IMR-90 (cell line): ENCODE measurements around the gene SLC17A5. TPM values are rescaled to one million over a fixed set of nuclear protein-coding genes. Genes with fewer than 3 reads are reported as not detected.
A peak's percentile ranks its signal among the peaks of the same experiment; 100 is the strongest.

Experiments used
- ATAC-seq: fragments of 200-7000 bp; cut with Tn5 transposase; 2 replicates; pipeline ENCODE4 v1.9.1; 2020; ENCODE audit warnings: low read depth, mild to moderate bottlenecking, moderate library complexity
- BruUV-seq: library from RNA; stranded (reverse); fragments of 400-500 nt; replicated peaks from 2 replicates; lab custom pipeline; 2021; lab: Mats Ljungman, UMichigan
- CTCF ChIA-PET: fragments of 300-600 bp; formaldehyde crosslinking; extraction: SDS; loops from one replicate; lab custom pipeline; 2021; ENCODE audit warnings: antibody characterized with exemption; lab: Yijun Ruan, JAX
- POLR2A ChIA-PET: fragments of 300-600 bp; sonication (Branson Sonifier 250); formaldehyde crosslinking; loops from one replicate; lab custom pipeline; 2022; ENCODE audit warnings: antibody characterized with exemption; ENCODE audit not compliant: unreplicated experiment; lab: Charles Lee
- DNase-seq: peaks from one replicate; pipeline ENCODE4 v3.0.0; 2013
- H2AFZ ChIP-seq: replicated peaks from 2 replicates; pipeline ENCODE3; 2013; ENCODE audit warnings: low read length, mild to moderate bottlenecking; ENCODE audit not compliant: poor library complexity
- H2AK5ac ChIP-seq: 2 replicates; pipeline ENCODE4 v1.6.1; 2013; ENCODE audit warnings: low read depth, low read length, inconsistent platforms
- H2AK9ac ChIP-seq: replicated peaks from 2 replicates; pipeline ENCODE3; 2013; ENCODE audit warnings: mild to moderate bottlenecking, low read depth, low read length, moderate library complexity; ENCODE audit not compliant: poor library complexity
- H2BK120ac ChIP-seq: 2 replicates; pipeline ENCODE4 v1.6.1; 2013; ENCODE audit warnings: low read depth, low read length, inconsistent platforms
- H2BK15ac ChIP-seq: 3 replicates; pipeline ENCODE4 v1.6.1; 2013; ENCODE audit warnings: low read depth, low read length, inconsistent platforms
- H2BK20ac ChIP-seq: 2 replicates; pipeline ENCODE4 v1.6.1; 2013; ENCODE audit warnings: low read depth, mild to moderate bottlenecking, inconsistent platforms, low read length, moderate library complexity
- H2BK5ac ChIP-seq: 2 replicates; pipeline ENCODE4 v1.6.1; 2013; ENCODE audit warnings: mild to moderate bottlenecking, low read depth, low read length, inconsistent platforms; ENCODE audit not compliant: poor library complexity, severe bottlenecking
- H3K14ac ChIP-seq: replicated peaks from 2 replicates; pipeline ENCODE4 v1.6.1; 2013; ENCODE audit warnings: low read depth, low read length, inconsistent platforms
- H3K18ac ChIP-seq: 2 replicates; pipeline ENCODE4 v1.6.1; 2013; ENCODE audit warnings: low read depth, low read length, control low read depth
- H3K23ac ChIP-seq: 2 replicates; pipeline ENCODE4 v1.6.1; 2013; ENCODE audit warnings: low read depth, low read length, inconsistent platforms
- H3K27ac ChIP-seq: 2 replicates; pipeline ENCODE4 v1.5.1; 2013; ENCODE audit warnings: mild to moderate bottlenecking, control low read depth, low read length; ENCODE audit not compliant: insufficient read depth
- H3K27me3 ChIP-seq: 2 replicates; pipeline ENCODE4 v1.6.1; 2013; ENCODE audit warnings: low read length; ENCODE audit not compliant: control insufficient read depth, insufficient read depth
- H3K36me3 ChIP-seq: 2 replicates; pipeline ENCODE4 v1.6.1; 2013; ENCODE audit warnings: low read length, mixed read lengths; ENCODE audit not compliant: control insufficient read depth, insufficient read depth
- H3K4ac ChIP-seq: 2 replicates; pipeline ENCODE4 v1.6.1; 2013; ENCODE audit warnings: low read depth, low read length, inconsistent platforms
- H3K4me1 ChIP-seq: 2 replicates; pipeline ENCODE4 v1.6.1; 2013; ENCODE audit warnings: low read length, mixed read lengths; ENCODE audit not compliant: control insufficient read depth, insufficient read depth
- H3K4me2 ChIP-seq: 2 replicates; pipeline ENCODE4 v1.6.1; 2013; ENCODE audit warnings: low read depth, mild to moderate bottlenecking, control low read depth, low read length, moderate library complexity
- H3K4me3 ChIP-seq: 2 replicates; pipeline ENCODE4 v1.5.1; 2013; ENCODE audit warnings: low read depth, mild to moderate bottlenecking, control low read depth, low read length, moderate library complexity; ENCODE audit not compliant: insufficient read depth
- H3K56ac ChIP-seq: 2 replicates; pipeline ENCODE4 v1.6.1; 2013; ENCODE audit warnings: low read length, inconsistent platforms; ENCODE audit not compliant: insufficient read depth; ENCODE audit errors: extremely low read depth
- H3K79me1 ChIP-seq, 2 experiments: 2 replicates each; pipeline ENCODE4 v1.6.1; 2013; ENCODE audit warnings: low read length in 2 of 2, inconsistent platforms in 1 of 2, low read depth in 1 of 2
- H3K9ac ChIP-seq: 2 replicates; pipeline ENCODE4 v1.6.1; 2013; ENCODE audit warnings: low read depth, low read length, control low read depth
- H3K9me1 ChIP-seq: 2 replicates; pipeline ENCODE4 v1.6.1; 2013; ENCODE audit warnings: low read length, inconsistent platforms; ENCODE audit not compliant: insufficient read depth
- H3K9me3 ChIP-seq: 2 replicates; pipeline ENCODE4 v1.6.1; 2013; ENCODE audit warnings: low read length; ENCODE audit not compliant: control insufficient read depth, insufficient read depth
- H4K20me1 ChIP-seq: 2 replicates; pipeline ENCODE4 v1.6.1; 2013; ENCODE audit warnings: low read length, inconsistent platforms; ENCODE audit not compliant: insufficient read depth
- H4K5ac ChIP-seq: 2 replicates; pipeline ENCODE4 v1.6.1; 2013; ENCODE audit warnings: mild to moderate bottlenecking, low read depth, low read length, control low read depth
- H4K8ac ChIP-seq, 2 experiments: 2 replicates each; pipeline ENCODE4 v1.6.1; 2013; ENCODE audit warnings: low read depth in 2 of 2, low read length in 2 of 2, control low read depth in 1 of 2, inconsistent platforms in 1 of 2
- H4K91ac ChIP-seq: 2 replicates; pipeline ENCODE4 v1.6.1; 2013; ENCODE audit warnings: low read depth, low read length, inconsistent platforms; ENCODE audit not compliant: insufficient read depth
- BHLHE40 ChIP-seq: fragments of 150-350 bp; IDR thresholded peaks from 2 replicates; pipeline ENCODE4 v1.6.1; 2016; ENCODE audit warnings: mild to moderate bottlenecking, low read depth, low read length
- CEBPB ChIP-seq: IDR thresholded peaks from 2 replicates; pipeline ENCODE4 v1.6.1; 2012; ENCODE audit warnings: low read depth, low read length, improper control_type of control experiment
- MAFK ChIP-seq: IDR thresholded peaks from 2 replicates; pipeline ENCODE4 v1.6.1; 2012; ENCODE audit warnings: low read depth, low read length, improper control_type of control experiment
- RAD21 ChIP-seq: IDR thresholded peaks from 2 replicates; pipeline ENCODE4 v1.6.1; 2012; ENCODE audit warnings: low read length, improper control_type of control experiment
- RCOR1 ChIP-seq: IDR thresholded peaks from 2 replicates; pipeline ENCODE4 v1.6.1; 2012; ENCODE audit warnings: mild to moderate bottlenecking, low read length, improper control_type of control experiment; ENCODE audit not compliant: insufficient replicate concordance
- SMC3 ChIP-seq: fragments of 150-350 bp; IDR thresholded peaks from 2 replicates; pipeline ENCODE4 v1.6.1; 2016; ENCODE audit warnings: low read depth, mild to moderate bottlenecking, antibody characterized with exemption, low read length, moderate library complexity
- USF2 ChIP-seq: fragments of 150-350 bp; IDR thresholded peaks from 2 replicates; pipeline ENCODE4 v1.6.1; 2017; ENCODE audit warnings: mild to moderate bottlenecking, antibody characterized with exemption, low read length, low read depth
- WGBS, 2 experiments: methylation state at CpG; one replicate each; pipeline versions ENCODE4 v1.1.5 to v1.1.7; 2013; ENCODE audit warnings: missing lambda C conversion rate in 2 of 2; ENCODE audit not compliant: insufficient read length in 1 of 2; ENCODE audit errors: extremely low coverage in 2 of 2; 5-methylcytosine and 5-hydroxymethylcytosine counted together
- dilution Hi-C: fragments of 300-500 bp; cut with HindIII; formaldehyde crosslinking; loops from one replicate; pipeline ENCODE4 v1.14.3; 2018; ENCODE audit warnings: low sequenced_read_pairs; ENCODE audit not compliant: unreplicated experiment
- in situ Hi-C: fragments of 300-500 bp; cut with MboI; formaldehyde crosslinking; loops from 3 replicates; pipeline ENCODE4 v1.14.3; 2019; ENCODE audit warnings: low sequenced_read_pairs, inconsistent platforms, mixed read lengths
- intact Hi-C: fragments of 100-400 bp; cut with micrococcal nuclease; formaldehyde crosslinking; loops from 2 replicates; pipeline ENCODE4 v1.10.0; 2022
- polyA plus RNA-seq, 3 experiments: library from polyadenylated mRNA; depleted of rRNA; stranded (reverse); fragments of >200 nt; gene quantifications; 2 replicates each; pipeline ENCODE4 v1.2.3, GENCODE V29; 2012; ENCODE audit warnings: low replicate concordance in 1 of 3
- total RNA-seq: library from RNA; depleted of rRNA; stranded (reverse); fragments of >200 nt; gene quantifications from 2 replicates; pipeline ENCODE4 v1.2.3, GENCODE V29; 2012
- TF ChIP-seq, protein P1 (sequence below): conservative IDR thresholded peaks from 2 replicates; pipeline ENCODE4 v1.5.1; 2012; ENCODE audit warnings: mild to moderate bottlenecking, low read depth, low read length, improper control_type of control experiment

The SLC17A5 gene
- total and polyA plus RNA-seq, 2 of the 4 experiments (the other 2 are of a cell fraction), result 20.8 to 27.2 TPM

- TF ChIP-seq SMC3 (peak; percentile 73), RCOR1 (no peak), RAD21 (peak; percentile 71), CEBPB (no peak), USF2 (no peak), BHLHE40 (no peak), MAFK (no peak)
- TF ChIP-seq, protein P1, sequence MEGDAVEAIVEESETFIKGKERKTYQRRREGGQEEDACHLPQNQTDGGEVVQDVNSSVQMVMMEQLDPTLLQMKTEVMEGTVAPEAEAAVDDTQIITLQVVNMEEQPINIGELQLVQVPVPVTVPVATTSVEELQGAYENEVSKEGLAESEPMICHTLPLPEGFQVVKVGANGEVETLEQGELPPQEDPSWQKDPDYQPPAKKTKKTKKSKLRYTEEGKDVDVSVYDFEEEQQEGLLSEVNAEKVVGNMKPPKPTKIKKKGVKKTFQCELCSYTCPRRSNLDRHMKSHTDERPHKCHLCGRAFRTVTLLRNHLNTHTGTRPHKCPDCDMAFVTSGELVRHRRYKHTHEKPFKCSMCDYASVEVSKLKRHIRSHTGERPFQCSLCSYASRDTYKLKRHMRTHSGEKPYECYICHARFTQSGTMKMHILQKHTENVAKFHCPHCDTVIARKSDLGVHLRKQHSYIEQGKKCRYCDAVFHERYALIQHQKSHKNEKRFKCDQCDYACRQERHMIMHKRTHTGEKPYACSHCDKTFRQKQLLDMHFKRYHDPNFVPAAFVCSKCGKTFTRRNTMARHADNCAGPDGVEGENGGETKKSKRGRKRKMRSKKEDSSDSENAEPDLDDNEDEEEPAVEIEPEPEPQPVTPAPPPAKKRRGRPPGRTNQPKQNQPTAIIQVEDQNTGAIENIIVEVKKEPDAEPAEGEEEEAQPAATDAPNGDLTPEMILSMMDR, result peak; percentile 75
- H3K4ac ChIP-seq, result peak overlapping the region; percentile 86; the same call in 1 of the 2 replicates
- H3K79me1 ChIP-seq, result peaks cover 0 to 2% of the 10 kb centered on the region in 2 experiments; a peak in 1 of 4 replicates
- CTCF ChIA-PET, result interaction anchor here (0.6 to 2.2 kb wide), 6 partner anchors 11 to 300 kb away, joined by 3 to 8 read pairs (median 4); partner anchors contain the start of gene EEF1A1
- POLR2A ChIA-PET, result interaction anchor here (0.6 to 1.6 kb wide), 3 partner anchors 88 to 97 kb away, joined by 3 to 5 read pairs (median 5); no protein-coding TSS in a partner anchor
- H2AFZ ChIP-seq, result no peak overlapping the region
- no peak overlapping the region for H3K56ac ChIP-seq
- in situ Hi-C loops (loop anchor here (25.0 kb wide), 1 partner anchor 323 kb away; no protein-coding TSS in a partner anchor), dilution Hi-C loops (no loop called here), intact Hi-C loops (loop anchor here (1.0 kb wide), 2 partner anchors 89 to 95 kb away; partner anchors contain the start of gene EEF1A1)
- no peak overlapping the region for H3K23ac ChIP-seq
- peak overlapping the region; percentile 64; the same call in 1 of the 2 replicates for H3K18ac ChIP-seq
- no peak overlapping the region for H3K4me3 ChIP-seq
- peak overlapping the region; percentile 94 for H2AK9ac ChIP-seq
- H3K9ac ChIP-seq, result peak overlapping the region; percentile 38; the same call in 1 of the 2 replicates
- H3K9me1 ChIP-seq, result no peaks in the 10 kb centered on the region
- peak overlapping the region; percentile 83 for H2BK20ac ChIP-seq
- ATAC-seq, result peak; percentile 91
- peak overlapping the region; percentile 25; the same call in 1 of the 2 replicates for H3K27ac ChIP-seq
- peak overlapping the region; percentile 85 for H2BK5ac ChIP-seq
- H3K4me2 ChIP-seq, result no peak overlapping the region; the same call in 1 of the 2 replicates
- H3K27me3 ChIP-seq, result no peaks in the 10 kb centered on the region
- H4K8ac ChIP-seq, result peak overlapping the region in 1 of 2 experiments; percentile 83; a peak in 1 of 4 replicates
- no peaks in the 10 kb centered on the region for H4K20me1 ChIP-seq
- H4K5ac ChIP-seq, result no peak overlapping the region; the same call in 1 of the 2 replicates
- 100% methylated on average over 3 of the region's 6 CpGs; no CpG with 5 or more reads in 1 of the 2 experiments for WGBS, 2 experiments
- H3K9me3 ChIP-seq, result no peaks in the 10 kb centered on the region
- H3K4me1 ChIP-seq, result no peaks in the 10 kb centered on the region; the same call in 1 of the 2 replicates
- peaks cover 12% of the 10 kb centered on the region for H3K36me3 ChIP-seq
- no TSS peak for BruUV-seq
- no peak overlapping the region; the same call in 1 of the 2 replicates for H2BK120ac ChIP-seq
- no peak overlapping the region; the same call in 2 of the 3 replicates for H2BK15ac ChIP-seq
- H3K14ac ChIP-seq, result 0 out of 2 replicates have a peak overlapping the region, but pooled peaks have one; percentile 68
- DNase-seq, result peak; percentile 66
- peak overlapping the region; percentile 69; the same call in 1 of the 2 replicates for H4K91ac ChIP-seq
- H2AK5ac ChIP-seq, result peak overlapping the region; percentile 83
Observed at GRCh38 chr6:73610444-73611275, 43.1 kb downstream of the SLC17A5 start.
